Measurements from ENCODE around the gene KREMEN1.

KREMEN1 gene

DNA sequence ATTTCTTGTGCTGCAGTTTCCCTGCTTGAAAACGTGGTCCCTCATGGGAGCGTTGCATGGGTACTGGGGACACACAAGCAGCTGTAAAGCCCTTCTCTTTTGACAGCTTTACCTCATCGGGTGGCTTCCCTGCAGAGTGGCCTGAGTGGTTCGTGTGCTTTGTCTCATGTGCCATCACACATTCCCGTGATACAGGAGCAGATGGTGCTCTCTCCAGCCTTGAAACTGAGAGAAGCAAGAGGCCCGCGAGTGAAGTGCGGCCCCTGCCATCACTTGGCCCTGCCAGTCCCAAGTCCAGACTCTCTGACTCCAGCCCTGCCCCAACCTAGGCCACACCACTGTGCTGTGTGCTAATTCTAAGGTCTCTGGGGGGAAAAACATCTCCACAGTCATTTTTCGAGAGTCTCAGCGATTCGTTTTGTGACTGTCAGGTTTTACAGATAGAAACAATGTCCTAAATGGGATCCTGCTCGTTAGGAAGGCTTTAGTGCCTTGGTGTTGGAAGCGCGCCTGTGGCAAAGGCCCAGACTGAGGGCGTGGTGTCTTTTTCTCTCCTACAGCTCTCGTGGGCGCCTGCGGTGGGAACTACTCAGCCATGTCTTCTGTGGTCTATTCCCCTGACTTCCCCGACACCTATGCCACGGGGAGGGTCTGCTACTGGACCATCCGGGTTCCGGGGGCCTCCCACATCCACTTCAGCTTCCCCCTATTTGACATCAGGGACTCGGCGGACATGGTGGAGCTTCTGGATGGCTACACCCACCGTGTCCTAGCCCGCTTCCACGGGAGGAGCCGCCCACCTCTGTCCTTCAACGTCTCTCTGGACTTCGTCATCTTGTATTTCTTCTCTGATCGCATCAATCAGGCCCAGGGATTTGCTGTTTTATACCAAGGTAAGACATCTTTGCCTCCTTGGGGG, 64.2 kb downstream of the KREMEN1 start:
- peak; percentile 54 for DNase-seq

DNA sequence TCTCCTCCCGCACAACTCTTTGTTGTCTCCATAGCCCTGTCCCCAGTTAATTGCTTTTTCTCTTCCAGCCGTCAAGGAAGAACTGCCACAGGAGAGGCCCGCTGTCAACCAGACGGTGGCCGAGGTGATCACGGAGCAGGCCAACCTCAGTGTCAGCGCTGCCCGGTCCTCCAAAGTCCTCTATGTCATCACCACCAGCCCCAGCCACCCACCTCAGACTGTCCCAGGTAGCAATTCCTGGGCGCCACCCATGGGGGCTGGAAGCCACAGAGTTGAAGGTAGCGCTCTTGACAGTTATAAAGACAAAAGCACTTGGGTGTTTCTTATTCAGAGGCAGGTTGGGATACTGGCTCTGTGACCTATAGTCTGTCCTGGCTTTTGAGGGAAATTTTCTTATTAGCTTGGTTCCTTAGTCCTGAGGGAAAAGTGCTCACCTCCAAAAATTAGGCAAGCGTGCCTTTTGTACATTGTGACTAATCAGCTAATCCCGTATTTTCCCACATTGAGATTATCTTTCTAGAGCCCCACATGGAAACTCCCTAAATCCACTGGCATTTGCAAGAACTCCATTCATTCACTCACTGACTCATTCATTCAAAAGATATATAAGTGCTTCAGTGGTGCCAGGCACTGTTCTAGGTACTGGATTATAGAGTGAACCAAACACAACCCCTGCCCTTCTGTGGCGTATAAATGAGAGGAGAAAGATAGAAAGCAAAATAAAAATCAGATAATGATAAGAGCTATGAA, 65.9 kb downstream of the KREMEN1 start:
- DNase-seq = no peak

DNA sequence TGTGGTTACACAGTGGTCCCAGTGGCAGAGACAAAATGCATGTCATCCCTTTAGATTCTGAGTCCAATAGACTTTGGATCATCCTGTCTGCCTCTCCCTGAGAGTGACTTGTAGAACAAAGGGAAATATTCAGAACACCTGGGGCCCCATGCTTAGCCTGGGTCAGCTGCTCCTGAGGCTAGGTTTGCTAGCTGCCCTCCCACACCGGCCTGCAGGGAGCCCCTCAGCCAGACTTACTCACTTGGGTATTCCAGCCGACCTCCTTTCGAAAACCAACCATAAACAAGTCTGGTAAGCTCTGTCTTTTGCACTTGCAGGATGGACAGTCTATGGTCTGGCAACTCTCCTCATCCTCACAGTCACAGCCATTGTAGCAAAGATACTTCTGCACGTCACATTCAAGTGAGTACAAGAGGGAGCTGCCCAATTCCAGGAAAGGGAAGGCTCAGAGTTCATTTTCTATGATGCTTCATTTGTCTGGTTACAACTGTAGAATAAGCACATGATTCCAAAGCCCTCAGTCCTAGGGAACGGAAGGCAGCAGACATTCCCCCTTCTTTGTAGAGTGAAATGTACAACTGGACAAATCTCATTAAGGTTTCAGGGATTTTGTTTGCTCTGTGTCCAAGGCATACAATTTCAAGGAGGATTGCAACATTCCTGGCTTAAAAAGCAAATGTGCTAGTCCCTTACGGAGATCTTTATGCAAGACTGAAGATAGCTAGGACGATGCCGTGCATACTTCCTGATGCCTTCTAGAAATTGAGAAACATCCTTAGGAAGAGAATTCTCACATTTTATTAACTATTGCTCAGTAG, 67.3 kb downstream of the KREMEN1 start:
- DNase-seq = no peak

DNA sequence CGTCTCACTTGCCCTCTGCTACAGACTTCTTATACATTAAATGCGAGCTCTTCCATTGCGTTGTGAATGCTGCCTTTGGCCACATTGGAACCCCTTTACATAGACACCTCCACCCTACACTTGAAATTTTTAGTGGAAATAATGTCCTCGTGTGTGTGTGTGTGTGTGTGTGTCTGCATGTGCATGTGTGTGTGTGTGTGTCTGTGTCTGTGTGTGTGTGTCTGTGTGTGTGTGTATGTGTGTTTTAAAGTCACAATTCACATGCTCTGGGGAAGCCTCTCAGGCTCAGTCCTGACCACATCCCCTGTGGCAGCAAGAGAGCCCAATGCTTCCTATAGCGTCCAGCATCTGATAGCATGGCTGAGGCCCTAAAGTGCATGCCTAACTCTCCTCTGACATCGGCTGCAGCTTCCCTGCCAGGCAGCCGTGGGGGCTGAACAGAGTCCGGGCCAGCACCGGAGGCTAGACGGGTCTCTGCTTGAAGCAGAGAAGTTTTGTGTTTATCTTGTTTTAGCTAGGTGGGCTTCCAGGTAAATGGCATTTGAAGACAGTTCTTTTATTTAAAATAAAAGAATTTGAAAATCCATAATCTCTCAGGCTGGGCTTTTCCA, 68.3 kb downstream of the KREMEN1 start:
- no peak for DNase-seq

DNA sequence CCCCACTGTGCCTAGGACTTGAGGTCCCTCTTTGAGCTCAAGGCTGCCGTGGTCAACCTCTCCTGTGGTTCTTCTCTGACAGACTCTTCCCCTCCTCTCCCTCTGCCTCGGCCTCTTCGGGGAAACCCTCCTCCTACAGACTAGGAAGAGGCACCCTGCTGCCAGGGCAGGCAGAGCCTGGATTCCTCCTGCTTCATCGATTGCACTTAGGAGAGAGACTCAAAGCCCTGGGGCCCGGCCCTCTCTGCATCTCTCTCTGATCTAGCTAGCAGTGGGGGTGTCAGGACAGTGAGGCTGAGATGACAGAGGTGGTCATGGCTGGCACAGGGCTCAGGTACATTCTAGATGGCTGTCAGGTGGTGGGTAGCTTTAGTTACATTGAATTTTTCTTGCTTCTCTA, 69.3 kb downstream of the KREMEN1 start:
- DNase-seq = no peak

DNA sequence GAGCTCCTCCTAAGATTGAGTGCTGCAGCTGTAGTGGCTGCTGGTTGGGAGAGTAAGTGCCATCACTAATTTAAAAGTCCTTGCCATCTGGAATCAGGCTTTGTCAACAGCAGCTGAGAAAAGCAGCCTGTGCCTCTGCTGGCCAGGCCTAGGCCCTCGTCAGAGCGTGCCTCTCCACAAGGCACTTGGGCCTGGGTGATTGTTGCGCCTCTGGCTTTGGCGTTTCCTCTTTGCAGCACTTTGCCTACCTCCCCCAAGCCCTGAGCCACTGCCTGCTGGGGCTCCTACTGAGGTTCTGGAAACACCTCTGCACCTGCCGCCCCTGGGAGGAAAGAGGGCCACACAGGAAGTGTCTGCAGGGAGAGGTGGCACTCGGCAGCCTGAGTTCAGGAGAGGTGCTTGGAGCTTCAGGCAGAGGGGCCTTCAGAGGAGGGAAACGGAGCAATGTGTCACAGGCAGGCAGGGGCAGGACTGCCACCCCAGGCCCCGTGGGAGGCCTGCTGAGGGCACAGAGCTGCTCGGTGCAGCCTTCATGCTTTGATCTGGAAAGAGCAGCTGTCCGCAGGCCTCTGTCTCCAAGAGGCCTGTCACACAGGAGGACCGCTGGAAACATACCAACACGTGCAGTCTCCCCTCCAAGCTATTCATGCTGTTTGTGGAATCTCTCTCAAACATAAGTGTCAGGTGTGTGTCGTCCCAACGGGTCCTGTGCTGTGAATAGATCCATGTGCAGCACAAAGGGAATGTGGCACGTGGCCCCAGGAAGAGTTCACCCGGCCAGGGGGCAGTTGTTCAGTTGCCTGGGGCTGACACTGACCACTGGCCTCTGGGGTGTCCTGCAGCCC, 71.3 kb downstream of the KREMEN1 start:
- DNase-seq = peak; percentile 57

DNA sequence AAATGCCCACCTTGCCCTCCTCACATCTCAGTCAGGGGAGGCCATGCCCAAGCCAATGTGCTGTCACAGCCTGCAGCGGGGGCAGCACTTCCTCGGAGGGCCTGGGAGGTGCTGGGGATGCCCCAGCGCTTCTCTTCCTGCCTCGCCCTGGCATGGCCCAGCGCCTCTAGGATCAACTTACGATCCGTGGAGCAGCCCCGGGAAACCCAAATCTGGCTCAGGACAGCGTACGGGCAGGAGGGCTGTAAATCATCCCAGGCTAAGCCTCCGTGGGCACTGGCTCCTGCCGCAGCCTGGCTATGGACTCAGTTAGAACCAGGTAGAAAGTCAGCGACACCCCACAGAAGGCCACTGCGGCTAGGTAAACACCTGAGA, 71.9 kb downstream of the KREMEN1 start:
- no peak for DNase-seq

DNA sequence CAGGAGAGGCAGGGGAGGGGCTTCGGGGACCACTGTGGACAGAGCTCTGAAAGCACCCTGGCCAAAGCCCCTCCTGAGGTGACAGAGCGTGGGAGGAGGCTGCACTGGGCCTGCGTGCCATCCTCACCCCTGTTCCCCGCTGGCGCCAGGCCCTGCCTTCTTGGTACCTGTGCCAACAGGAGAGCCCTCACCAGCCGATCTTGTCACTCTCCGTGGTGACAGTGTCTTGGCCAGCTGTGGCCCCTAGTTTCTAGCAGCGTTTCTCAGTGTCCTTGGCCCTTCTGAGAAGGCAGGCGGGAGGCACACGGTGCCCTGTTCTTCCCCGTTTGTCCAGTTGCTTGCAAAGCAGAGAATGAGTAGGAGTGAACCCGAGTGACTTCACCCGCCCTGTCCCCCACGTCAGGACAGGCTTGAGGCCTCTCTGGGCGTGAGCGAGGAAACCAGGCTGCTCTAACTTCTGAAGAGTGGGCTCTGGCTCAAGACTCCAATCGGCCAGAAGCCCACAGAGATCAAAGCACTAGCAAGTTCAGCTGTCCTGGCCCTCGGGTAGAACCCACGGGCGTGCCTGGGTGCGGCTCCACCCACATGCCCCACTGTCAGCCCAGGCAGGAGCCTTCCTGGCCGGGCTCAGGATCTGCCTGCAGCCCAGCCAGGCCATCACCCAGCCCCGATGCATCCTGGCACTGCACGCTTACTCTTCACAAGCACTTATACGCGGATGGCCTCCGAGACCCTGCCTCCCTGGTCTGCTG, 72.7 kb downstream of the KREMEN1 start:
- DNase-seq = no peak

DNA sequence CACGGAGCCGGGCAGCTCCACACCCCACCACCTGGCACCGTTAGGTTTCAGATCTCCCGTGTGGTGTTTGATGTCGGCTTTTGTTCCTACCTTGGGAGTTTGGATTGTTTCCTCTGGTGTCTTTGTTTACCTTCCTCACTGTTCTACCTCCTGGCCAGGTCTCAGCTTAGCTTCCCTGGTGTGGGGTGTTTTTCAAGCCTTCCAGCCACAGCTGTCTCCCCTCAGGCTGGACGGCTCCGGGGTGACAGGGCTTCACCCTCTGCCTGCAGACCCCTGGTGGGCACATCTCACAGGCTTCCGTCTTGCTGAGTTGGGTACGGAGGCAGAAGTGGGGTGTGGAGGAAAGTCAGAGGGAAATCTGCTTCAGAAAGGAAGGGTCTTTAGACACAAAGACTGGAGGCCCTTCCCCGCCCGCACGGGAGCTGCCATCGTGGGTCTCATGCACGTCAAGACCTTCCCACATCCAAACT, 73.3 kb downstream of the KREMEN1 start:
- DNase-seq = peak; percentile 38

DNA sequence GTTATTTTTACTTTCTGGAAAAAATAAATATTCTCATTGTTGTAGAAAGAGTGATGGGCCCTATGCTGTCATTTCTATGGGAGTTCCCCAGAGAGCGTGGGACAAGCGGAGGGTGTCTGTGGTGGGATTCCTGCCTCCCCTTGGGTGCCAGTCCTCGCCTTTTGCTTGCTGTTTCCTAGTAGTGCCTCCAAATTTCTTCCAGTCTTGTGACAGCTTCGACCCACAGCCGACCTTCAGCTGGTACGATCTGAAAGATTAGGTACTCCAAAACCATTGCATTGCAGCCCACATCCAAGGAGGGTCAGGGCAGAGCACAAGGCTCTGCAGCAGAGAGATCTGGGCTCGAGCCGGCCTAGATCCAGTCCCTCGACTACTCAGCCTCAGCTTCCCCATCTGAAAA, 73.9 kb downstream of the KREMEN1 start:
- DNase-seq = no peak

DNA sequence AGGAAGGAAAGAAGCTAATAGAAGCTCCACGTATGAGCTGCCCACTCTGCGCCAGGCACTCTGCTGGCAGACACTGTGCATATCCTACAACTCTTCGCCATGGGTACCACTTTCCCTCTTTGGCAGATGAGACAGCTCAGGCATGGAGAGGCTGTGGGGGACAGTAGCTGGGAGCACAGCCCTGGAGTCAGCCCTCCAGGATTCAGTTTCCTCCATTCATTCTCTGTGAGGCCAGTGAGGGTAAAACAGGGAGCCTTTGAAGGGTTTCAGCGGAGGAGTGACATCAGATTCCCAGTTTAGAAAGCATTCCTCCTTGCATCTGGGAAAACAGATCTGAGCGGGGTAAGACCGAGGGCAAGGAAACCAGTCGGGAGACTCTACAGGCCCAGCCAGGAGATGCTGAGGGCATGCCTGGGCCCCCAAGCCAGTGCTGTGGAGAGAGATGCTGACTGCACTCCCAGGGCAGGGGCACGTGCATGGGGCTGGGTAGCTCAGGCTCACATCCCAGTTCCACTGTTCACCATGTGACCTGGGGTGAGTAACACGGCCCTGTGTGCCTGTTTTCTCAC, 74.6 kb downstream of the KREMEN1 start:
- DNase-seq = no peak

DNA sequence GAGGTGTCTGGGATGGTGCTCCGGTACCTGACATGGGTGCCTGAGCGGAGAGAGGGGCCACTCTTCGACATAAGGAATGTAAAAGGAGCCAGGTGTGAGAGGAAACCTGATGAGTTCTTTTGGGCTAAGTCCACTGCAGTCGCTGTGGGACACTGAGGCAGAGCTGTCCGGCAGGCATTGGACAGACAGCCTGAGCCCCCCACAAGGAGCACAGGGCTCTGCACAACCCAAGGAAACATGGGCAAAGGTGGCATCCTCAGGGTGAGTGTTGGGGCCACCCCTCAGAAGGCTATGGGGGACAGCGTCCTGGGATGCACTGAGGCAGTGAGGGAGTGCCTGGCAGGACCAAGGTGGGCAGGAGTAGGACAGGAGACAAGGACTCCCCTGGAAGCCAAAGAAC, 75.2 kb downstream of the KREMEN1 start:
- no peak for DNase-seq

DNA sequence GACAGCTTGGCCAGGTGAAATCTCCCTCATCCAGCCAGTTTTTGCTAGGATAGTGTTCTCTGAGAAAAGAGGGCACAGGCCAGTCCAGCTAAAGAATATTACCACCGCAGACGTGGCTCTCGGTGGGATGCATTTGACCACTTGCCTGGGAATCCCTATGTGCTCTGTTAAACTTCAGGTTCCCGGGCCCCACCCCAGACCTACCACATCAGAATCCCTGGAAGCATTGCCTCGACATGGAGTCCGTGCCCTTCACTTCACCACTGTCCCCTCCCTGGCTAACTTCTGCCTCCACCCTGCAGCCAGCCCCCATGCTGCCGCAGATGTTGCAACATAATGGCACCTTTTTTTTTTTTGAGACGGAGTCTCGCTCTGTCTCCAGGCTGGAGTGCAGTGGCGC, 76.0 kb downstream of the KREMEN1 start:
- no peak for DNase-seq

DNA sequence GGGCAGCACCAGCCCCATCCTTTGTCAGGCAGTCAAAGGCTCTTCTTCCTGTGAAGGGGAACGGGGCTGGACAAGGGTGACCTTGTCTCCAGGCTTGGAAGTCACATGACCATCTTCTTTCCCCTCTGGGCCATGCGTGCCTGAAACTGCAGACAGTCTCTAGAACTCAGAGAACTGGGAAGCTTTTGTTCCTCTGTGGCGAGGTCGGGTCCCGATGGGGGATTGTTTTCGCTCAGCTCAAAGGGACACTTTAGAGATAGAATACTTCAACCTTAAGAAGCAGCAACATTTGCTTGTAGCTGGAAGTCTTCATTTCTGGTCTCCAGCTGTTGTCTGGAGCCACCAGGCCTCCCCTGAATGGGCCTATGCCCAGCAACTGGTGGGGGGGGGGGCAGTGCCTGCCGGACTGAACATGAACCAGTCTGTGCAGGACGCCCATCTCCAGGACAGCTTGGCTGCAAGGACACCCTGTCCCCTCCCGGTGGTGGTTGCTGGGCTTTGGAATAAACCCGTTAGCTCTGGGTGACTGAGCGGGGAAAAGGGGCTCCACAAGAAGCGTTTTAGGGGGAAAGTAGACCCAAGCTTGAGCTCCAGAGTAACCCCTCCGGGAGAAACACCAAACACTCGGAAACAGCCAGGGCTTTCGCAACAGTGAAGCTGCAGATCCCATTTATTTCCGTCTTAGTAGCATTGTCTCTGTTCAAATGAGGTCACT, 77.2 kb downstream of the KREMEN1 start:
- DNase-seq = no peak

DNA sequence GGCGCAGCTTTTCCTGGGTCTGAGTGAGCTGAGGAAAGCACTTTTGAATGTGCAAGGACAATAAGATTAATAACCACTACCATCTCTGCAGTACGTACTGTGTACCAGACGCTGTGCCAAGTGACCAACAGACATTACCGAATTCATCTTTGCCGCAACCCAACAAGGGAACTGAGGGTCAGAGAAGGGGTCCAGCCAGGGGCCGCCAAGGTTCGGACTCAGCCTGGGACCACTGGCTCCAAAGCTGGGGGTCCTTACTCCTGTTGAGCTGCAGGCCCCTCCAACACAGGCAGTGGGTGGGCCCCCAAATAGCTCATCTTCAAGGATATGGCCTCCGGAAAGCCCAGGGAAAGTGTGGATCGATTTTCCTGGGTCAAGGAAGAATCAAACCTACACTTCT, 77.9 kb downstream of the KREMEN1 start:
- no peak for DNase-seq

DNA sequence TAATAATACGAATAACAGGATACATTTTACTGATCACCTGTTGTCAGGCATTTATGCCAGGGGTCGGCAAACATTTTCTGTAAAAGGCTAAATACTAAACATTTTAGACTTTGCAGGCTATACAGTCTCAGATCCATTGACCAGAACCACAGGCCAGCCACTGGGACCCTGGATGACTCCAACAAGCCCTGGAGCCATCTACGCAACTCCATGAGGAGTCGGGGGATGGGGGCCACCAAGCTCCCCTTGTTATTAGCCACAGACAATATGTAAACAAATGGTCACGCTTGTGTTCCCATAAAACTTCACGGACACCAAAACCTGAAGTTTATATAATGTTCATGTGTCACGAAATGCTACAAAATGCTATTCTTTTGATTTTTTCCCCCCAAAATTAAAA, 78.5 kb downstream of the KREMEN1 start:
- DNase-seq = no peak

DNA sequence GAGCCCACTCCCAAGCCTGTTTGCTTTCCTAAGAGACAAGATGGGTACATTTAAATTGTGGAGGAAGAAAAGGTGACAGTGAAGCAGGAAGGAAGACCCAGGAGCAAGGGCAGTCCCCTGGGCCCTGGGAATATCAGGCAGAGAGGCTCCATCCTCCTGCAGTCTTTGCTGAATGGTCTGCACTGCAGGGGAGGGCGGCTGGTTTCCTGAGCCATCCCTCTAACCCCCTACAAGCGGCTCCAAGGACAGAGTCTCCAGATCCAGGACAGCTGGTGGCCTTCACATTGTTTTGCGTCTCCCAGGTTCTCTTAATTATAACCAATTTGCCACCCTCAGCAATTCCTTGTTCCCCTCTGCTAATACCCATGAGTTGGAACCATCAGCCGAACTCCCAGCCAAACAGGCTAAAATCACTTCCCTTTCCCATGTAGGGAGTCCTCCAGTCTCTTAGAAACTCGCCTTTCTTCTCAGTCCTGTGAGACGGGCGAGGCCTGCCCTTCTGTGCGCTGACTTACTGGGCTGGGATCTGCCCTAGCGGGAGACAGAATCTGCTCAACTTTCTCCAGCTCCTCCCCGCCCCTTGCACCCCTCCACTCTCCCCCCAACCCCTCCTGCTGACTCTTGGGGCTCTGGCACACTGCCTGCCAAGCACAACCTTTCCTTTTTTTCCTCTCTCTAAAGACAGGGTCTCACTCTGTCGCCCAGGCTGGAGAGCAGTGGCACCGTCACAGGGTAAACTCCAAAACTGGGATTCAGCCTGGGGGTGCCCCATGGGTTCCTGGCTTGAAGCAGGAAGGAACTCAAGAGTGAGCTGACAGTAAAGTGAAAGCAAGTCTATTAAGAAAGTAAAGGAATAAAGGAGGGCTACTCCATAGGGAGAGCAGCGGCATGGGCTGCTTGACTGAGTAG, 79.5 kb downstream of the KREMEN1 start:
- no peak for DNase-seq

DNA sequence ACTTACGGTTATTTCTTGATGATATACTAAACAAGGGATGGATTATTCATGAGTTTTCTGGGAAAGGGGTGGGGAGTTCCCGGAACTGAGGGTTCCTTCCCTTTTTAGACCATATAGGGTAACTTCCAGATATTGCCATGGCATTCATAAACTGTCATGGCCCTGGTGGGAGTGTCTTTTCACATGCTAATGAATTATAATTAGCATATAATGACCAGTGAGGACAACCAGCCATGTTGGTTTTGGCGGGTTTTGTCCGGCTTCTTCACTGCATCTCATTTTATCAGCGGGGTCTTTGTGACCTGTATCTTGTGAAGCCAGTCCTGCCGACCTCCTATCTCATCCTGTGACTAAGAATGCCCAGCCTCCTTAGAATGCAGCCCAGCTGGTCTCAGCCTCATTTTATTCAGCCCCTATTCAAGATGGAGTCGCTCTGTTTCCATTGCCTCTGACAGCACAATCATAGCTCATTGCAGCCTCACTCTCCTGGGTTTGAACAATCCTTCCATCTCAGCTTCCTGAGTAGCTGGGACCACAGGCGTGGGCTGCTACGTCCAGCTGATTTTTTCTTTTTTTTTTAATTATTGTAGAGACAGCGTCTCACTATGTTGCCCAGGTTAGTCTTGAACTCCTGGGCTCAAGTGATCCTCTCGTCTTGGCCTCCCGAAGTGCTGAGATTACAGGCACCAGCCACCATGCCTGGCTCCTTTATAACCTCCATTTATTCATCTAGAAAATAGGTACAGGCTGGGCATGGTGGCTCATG, 80.3 kb downstream of the KREMEN1 start:
- no peak for DNase-seq

Measured in NCI-H1092 treated with DMSO at 0.1 percent for 48 hours (cell line).